NCI-H748 (cell line): Measurements from ENCODE around the gene UROC1.

Experiments used
- DNase-seq: peaks from one replicate; lab custom pipeline; 2025; ENCODE audit not compliant: unreplicated experiment; lab: John Stamatoyannopoulos, UW

UROC1 gene

GRCh38 chr3:126464494-126464893, 53.1 kb downstream of the UROC1 start:
- no peak for DNase-seq

DNA sequence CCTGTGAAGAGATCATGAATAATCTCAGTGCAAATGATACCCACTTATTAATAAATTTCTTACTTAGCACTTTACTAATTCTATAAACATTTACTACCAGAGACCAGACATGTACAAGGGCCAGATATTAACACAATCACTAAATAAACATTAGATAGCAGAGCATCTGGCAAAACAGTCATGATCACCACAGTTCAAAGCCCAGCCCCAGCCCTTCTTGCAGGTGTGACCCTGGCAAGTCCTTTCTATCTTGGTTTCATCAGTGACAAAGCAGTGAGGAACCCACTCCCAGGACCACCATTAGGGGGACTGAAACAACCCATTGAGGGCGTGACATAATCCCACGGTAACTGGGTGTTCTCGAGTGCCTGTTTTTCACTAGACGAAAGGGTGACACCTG, 53.5 kb downstream of the UROC1 start:
- no peak for DNase-seq

- DNase-seq, result no peak
Observed at GRCh38 chr3:126463521-126463920, 54.1 kb downstream of the UROC1 start.

DNA sequence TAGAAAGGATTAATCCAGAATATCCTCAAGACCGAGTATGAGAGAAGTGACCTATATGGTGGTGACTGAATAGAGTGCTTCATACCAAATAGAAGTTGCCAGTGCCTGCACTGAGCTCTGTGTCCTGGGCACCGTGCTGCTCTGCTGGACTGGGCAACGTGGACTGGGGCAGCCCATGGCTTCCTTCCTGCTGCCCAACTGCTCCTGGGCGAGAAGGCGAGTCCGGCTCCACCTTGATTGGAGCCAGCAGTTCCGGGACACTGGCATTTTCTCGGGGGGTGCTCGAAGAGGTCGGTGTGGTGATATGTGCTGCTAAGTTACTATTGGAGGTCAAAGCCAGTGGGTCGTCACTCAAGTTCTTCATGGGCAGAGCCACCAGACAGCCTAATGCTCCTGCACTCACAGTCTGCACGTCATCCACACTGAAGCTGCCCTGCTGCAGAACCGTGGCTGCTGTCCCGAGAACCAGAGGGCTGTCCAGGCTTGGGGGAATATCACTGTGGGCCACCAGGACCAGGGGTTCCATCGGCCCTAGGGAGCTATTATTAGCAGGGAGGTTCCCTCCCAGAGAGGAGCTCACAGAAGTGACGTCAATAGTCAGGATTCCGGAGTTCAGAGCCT, 56.0 kb downstream of the UROC1 start:
- no peak for DNase-seq

- DNase-seq, result no peak
Observed at GRCh38 chr3:126460381-126460780, 57.2 kb downstream of the UROC1 start.

GRCh38 chr3:126459763-126460127, 57.8 kb downstream of the UROC1 start:
- no peak for DNase-seq

DNA sequence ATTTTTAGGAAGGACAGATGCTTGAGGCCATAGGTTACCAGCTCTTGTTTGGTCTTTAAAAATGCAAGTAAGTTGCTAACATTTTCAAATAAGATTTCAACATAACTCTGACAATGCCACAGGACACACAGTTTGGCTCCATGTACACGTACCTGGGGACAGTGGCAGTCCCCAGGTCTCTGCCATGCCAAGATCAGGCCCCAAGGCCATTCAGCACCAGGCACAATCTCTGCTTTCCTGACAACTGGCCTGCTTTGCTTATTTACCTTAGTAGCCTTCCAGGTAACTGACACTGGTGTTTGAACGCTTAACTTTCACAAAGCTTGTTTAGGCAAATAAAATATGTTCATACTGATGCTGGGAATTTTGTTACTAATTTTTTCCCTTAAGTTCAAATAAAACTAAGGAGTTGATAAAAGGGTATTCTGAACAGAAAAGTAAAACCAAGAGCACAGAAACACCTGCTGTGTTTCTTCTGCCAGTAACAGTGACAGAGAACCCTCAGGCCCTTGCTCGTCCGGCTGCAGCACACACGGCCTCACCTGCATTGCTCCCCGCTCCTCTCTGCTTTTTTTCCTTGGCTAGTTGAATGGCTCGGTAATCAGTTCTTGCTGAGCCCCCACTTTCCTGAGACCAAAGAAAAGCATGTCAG, 58.3 kb downstream of the UROC1 start:
- no peak for DNase-seq

DNA sequence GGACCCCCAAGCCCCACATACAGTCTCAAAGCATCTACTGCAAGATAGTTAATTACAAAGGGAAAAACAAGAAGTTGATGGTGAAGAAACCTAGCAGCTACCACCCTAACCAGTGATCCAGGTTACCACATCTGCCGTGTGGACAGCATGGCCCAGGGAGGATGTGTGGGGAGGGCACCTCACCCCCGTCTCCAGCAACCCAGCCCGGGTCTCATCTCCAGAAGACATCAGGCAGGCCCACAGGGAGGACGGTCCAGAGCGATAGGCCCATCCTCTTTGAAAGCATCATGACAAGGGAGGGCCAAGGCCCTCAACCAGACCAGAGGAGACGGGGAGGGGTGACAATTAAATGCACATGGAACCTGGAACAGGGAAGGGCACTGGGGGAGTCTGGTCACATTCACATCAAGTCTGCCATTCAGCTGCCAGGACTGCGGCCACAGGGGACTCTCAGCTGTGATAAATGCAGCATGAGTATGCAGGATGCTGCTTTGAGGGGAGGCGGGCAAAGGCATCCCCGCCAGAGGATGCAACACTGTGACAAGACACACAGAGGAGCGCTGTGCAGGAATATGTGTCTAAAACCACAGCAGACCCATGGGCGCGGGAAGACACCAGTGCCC, 60.7 kb downstream of the UROC1 start:
- DNase-seq, result no peak

DNA sequence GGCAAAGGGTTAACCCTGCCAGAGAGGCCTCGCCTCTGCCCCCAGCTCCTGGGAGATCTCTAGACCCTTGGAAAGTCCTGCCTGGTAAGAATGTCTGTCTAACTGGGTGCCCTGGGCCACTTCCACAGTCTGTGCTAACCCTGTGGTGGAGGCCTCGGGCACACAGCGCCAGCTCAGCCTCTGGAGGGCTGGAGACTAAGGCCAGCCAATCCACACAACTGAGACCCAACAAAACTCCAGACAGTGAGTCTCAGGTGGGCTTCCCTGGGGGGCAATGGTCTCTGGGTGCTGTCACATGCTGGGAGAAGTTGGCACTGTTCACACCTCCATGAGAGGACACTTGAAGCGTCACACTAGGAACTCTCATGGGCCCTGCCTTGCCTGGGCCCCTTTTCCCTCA, 61.4 kb downstream of the UROC1 start:
- no peak for DNase-seq

- no peak for DNase-seq
Observed at GRCh38 chr3:126454437-126455198, 63.0 kb downstream of the UROC1 start.

GRCh38 chr3:126454025-126454424, 63.5 kb downstream of the UROC1 start:
- DNase-seq, result no peak

DNA sequence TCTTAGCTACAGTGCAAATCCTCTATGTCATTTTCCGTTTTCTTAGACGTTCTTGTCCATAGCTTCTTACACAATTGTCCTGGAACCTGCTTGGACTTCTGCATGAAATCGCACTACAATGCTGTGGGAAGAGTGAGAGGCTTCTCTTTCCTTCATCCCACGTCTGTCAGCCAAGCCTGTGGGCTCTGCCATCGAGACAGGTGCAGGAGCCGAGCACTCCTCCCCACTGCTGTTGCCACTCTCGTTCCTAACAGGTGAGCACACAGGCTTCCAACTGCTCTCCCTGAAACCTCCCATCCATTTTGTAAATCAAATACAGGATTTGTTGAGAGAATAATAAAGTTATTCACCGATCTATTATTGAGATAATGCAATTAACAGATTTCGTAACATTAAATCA, 65.4 kb downstream of the UROC1 start:
- DNase-seq, result no peak

- no peak for DNase-seq
Observed at GRCh38 chr3:126451511-126451910, 66.1 kb downstream of the UROC1 start.

DNA sequence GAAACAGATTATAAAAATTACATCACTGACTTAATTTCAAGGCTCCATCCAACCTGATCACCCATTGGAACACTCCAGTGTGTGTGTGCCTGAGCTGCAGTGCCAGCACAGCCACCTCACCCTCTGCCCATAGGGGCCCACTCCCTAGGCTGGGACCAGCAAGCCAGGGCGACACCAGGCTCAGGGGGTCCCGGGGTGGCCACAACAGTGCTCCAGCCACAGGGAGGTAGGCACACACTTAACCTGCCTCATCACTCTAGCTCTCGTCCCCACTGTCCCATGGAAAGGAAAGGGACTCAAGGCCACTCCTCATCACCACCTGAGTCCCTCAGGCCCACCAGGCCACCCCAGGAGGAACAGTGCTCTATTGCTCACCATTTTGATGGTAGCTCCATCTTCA, 66.8 kb downstream of the UROC1 start:
- DNase-seq, result no peak

- DNase-seq, result no peak
Observed at GRCh38 chr3:126450219-126450618, 67.4 kb downstream of the UROC1 start.

GRCh38 chr3:126449621-126450051, 67.9 kb downstream of the UROC1 start:
- DNase-seq, result no peak

- no peak for DNase-seq
Observed at GRCh38 chr3:126448893-126449180, 68.7 kb downstream of the UROC1 start.

DNA sequence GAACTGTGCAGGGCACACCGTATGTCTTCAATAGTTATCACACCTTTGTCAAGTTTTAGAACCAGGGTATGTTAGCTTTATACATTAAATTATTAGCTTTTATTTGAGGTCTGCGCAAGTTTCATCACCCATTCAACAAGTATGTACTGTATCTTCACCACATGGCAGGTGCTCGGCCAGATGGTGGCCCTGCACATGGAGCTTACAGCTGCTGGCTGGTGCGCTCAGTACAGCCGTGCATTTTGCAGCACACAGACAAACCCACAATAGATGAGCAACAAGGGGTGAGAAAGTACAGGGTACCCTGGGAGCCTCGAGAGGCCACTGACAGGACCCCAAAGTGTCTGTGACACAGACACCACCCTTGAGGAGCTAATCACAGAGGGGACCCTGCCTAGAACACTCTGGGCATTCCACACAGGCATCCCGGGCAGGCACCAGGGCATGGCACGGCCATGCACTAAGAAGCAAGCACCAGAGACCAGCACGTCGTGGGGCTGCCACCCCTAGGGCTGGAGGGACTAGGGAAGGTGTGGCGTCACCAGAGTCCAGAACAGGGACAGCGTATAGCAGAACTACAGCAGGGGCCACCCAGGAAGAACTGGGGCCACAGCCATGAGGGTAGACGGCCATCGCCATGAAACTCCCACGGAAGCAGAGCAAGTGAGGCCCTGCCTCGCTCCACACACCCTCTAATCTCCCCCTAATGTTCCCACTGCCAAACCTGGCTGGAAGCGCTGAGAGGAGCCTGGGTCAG, 69.3 kb downstream of the UROC1 start:
- DNase-seq, result no peak

DNA sequence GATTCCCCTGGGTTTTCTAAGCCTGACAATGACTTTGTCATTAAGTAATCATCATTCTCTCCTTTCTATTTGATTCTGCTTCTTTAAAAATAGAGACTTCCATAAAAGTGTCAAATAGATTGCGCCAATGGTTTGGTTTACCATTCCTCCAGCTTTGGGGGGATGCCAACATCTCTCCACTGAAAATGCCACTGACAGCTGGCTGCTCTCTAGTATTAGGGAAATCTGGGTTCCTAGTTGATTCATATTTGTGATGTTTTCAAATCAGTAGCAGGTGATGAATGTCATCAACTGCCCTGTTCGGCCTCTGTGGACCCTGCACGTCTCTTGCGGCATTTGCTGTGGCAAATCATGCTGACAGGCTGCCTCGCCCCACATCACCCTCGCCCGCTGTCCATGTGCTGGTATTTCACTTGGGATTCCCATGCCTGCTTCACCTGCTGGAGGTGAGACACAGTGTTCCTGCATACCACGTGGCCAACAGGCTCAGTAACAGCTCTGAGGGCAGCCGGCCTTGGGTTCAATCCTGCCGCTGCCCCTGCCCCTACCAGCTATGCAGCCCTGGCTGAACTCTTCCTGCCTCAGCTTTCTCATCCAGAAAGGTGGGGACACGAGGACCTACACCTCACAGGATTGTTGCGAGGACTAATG, 70.0 kb downstream of the UROC1 start:
- DNase-seq, result no peak

GRCh38 chr3:126446791-126447190, 70.8 kb downstream of the UROC1 start:
- no peak for DNase-seq

GRCh38 chr3:126446301-126446700, 71.3 kb downstream of the UROC1 start:
- no peak for DNase-seq
